HG02970 (cell line): ENCODE measurements around the gene OR10P1.

Experiments used
- ATAC-seq: cut with Tn5 transposase; IDR thresholded peaks from one replicate; pipeline ENCODE4 v1.9.1; 2021; ENCODE audit warnings: mild to moderate bottlenecking, moderate library complexity, moderate number of reproducible peaks; ENCODE audit not compliant: unreplicated experiment, low FRiP score

OR10P1 gene

DNA sequence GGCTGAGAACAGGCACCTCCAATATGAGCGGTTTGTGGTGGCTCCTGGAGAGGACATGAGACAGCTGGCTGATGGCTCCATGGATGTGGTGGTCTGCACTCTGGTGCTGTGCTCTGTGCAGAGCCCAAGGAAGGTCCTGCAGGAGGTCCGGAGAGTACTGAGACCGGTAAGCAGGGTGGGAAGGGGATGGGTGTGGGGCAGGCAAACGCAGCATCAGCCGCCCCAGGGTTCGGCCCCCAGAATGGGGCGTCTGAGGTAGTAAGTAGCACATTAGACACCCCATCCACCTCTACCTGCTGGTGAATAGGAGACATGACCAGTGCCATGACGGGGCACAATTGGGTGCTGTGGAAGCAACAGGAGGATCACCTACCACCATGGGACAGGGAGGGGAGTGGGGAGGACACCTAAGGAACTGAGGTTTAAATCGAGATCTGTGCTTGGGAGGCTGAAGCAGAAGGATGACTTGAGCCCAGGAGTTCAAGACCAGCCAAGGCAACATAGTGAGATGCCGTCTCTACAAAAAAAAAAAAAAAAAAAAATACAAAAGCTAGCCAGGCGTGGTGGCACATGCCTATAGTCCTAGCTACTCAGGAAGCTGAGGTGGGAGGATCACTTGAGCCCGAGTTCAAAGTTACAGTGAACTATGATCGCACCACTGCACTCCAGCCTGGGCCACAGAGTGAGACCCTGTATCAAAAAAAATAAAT lies 45.5 kb downstream of the OR10P1 start:
- no peak for ATAC-seq

DNA sequence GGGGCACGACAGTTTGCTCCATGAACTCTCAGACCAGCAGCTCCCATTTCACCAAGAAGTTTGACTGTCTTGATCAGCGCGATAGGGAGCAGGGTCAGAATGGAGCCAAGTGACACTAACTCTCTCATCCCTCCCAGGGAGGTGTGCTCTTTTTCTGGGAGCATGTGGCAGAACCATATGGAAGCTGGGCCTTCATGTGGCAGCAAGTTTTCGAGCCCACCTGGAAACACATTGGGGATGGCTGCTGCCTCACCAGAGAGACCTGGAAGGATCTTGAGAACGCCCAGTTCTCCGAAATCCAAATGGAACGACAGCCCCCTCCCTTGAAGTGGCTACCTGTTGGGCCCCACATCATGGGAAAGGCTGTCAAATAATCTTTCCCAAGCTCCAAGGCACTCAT lies 47.0 kb downstream of the OR10P1 start:
- ATAC-seq = no peak

DNA sequence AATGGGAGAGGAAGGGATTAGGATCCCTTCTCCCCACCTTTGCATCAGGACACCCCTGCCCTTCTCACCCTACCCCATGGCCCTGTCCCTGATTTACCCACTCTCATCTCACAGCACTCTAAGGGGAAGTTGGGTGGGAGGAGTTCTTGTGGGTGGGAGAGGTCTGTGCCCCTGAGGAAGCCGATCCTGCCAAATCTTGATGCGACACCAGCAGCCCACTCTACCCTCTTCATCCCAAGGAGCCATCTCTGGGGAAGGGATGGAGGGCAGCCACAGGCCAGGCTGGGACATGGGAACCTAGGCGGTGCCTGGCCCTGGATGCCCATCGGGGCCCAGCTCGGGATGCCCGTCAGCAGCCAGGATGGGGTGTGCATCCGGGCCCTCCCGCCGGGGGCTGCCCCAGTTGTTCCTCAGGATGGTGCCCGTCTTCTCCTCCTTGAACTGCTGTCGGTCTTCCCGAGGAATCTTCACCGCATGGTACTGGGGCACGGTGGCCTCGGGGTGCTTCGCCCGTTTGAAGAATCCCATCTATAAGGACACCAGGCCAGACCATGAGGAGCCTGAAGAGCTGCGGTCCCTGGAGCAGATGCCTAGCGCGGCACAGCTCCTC lies 48.2 kb downstream of the OR10P1 start:
- ATAC-seq = no peak

DNA sequence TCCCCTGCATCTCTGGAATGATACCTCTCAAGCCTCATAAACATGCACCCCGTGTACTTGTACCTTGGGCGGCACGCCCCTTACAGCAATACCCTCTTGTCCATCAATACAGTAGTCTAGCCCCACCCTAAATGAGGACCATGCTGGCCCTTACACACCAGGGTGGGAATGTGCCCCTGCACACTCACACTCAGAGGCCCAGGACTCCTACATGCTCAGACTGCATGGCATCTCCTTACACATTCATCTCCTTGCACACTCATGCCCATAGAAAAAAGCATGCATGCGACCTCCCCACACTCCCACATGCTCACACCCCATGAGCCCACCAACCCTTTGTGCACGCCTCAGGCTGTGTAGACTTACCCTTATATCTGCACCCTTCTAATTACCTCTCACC lies 49.0 kb downstream of the OR10P1 start:
- no peak for ATAC-seq

DNA sequence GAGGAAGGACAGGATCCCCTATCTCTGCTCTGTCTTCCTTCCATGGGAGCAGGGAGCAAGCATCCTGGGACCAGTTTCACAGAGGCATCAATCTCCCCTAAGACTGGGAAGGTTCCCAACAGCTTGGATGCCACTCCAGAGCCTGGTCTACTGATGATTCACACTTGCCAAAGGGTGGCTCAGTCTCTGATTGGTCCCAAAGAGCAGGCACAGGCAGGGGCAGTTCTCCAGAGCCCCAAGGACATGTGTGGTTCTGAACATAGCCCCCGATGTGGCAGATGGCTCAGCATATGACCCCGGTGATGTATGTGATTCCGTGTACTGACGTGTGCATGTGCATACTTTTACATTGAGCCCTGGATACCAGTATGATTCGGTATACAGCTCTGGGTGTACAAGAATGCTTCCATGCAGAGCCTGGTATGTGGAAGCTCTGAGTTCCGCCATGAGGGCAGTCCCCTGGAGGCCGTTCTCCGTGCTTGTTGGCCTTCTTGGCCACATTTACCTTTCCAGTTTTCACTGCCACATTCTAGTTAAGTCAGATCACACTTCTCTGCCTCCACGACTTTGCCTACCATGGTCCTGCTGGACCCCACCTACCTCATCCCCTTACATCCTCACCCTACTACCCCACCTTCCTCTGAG lies 49.8 kb downstream of the OR10P1 start:
- no peak for ATAC-seq
